ENCODE data around the gene DHCR7. TPM values are rescaled to one million over a fixed set of nuclear protein-coding genes. Genes with fewer than 3 reads are reported as not detected.

DHCR7 gene
- total and polyA plus RNA-seq, 12 donors, result 31.8 to 904 (median 85.3) TPM

DNA sequence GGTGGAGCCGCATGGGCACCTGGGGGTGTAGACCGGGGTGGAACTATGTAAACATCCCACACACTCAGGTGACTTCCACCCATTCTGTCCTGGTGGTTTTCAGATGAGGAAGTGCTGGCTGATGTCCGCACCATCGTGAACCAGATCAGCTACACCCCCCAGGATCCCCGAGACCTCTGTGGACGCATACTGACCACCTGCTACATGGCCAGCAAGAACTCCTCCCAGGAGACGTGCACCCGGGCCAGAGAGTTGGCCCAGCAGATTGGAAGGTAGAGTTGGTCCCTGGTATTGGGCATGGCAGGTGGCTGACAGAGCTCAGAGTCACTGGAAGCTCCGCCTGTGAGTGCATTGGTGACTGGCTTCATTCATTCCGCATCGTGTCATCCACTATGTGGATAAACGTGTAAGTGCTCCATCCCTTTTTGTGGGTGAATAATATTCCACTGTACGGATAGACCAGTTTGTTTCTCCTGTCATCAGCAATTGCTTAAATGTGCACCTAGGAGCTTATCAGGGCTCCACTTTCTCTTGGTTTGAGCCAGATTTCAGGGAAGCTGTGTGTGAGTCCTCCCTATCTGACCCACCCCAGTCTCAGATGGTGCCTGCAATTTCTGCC is 34.7 kb upstream of the DHCR7 start:
- Histone ChIP-seq H3K27me3 (no peaks in the 10 kb centered on the region), H3K4me1 (replicated peaks in 1 of 2) (no peaks in the 10 kb centered on the region), H3K9me3 (replicated peaks in 1 of 3) (no peaks in the 10 kb centered on the region), H3K36me3 (replicated peaks in 1 of 2) (peaks cover 0 to 68% of the 10 kb centered on the region in 2 donors), H3K4me3 (no peak overlapping the region), H3K27ac (no peak overlapping the region)
- TF ChIP-seq POLR2A (IDR thresholded peaks at IDR 0.05) (no peak), CTCF (IDR thresholded peaks at IDR 0.05) (no peak)
- 93 to 99% (median 96%) methylated on average over 9 to 13 of the region's 13 CpGs for WGBS, 4 donors
- intact Hi-C loops (cut with DNase I), result no loop called here
- DNase-seq, result no peak

GRCh38 chr11:71482216-71482615 is 34.0 kb upstream of the DHCR7 start:
- H3K27me3 ChIP-seq, result no peaks in the 10 kb centered on the region
- H3K4me3 ChIP-seq, result no peak overlapping the region
- 90 to 99% (median 96%) methylated on average over 8 to 18 of the region's 18 CpGs for WGBS, 4 donors
- no peak overlapping the region for H3K27ac ChIP-seq
- intact Hi-C loops (cut with DNase I), result no loop called here
- H3K4me1 ChIP-seq (replicated peaks in 1 of 2), result no peaks in the 10 kb centered on the region
- H3K36me3 ChIP-seq (replicated peaks in 1 of 2), result peaks cover 0 to 73% of the 10 kb centered on the region in 2 donors
- TF ChIP-seq POLR2A (IDR thresholded peaks at IDR 0.05) (no peak), CTCF (IDR thresholded peaks at IDR 0.05) (no peak)
- no peaks in the 10 kb centered on the region for H3K9me3 ChIP-seq (replicated peaks in 1 of 3)
- no peak for DNase-seq

DNA sequence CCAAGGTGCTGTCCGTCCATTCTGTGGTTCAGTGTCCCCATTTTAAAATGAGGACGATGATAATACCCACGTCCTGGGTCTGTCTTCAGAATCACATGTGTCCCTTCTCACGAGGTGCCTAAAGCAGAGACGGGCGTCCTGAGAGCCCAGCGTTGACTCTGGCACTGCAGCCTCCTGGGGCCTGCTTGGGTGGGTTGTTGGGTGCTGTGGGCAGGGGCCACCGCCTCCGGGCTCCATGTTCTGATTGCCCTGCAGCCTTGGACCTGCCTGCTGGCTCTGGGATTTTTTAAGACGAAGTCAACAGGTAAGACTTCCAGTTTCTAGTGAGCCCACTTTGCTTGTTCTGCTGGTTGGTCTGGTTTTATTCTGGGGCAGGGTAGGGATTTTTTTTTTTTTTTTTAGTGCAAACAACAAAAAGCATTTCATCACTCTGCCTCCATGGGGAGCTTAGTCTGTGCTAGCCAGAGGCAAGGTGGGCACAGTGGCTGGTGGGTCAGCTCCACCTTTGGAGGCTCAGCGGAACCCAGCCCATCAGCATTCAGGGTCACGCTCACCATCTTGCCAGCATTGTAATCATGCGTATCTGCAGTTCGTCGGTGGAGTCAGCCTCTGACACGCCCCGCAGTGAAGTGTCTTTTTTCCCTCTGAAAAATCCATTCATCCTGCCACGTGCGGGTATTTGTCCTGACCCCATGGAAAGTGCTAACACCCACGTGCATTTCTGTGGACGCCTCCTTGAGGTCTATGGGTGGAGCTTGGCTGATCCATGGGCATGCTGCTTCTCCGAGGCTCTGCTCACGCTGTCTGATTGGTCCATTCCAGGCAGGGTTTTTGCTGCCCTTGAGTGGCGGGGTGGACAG is 33.1 kb upstream of the DHCR7 start:
- no peaks in the 10 kb centered on the region for H3K4me1 ChIP-seq (replicated peaks in 1 of 2)
- H3K36me3 ChIP-seq (replicated peaks in 1 of 2), result peaks cover 0 to 80% of the 10 kb centered on the region in 2 donors
- DNase-seq, result no peak
- TF ChIP-seq POLR2A (IDR thresholded peaks at IDR 0.05) (no peak), CTCF (IDR thresholded peaks at IDR 0.05) (no peak)
- no peak overlapping the region for H3K27ac ChIP-seq
- H3K27me3 ChIP-seq, result no peaks in the 10 kb centered on the region
- H3K4me3 ChIP-seq, result no peak overlapping the region
- WGBS, 4 donors, result 87 to 96% (median 91%) methylated on average over 11 to 24 of the region's 24 CpGs
- intact Hi-C loops (cut with DNase I), result no loop called here
- H3K9me3 ChIP-seq (replicated peaks in 1 of 3), result no peaks in the 10 kb centered on the region

DNA sequence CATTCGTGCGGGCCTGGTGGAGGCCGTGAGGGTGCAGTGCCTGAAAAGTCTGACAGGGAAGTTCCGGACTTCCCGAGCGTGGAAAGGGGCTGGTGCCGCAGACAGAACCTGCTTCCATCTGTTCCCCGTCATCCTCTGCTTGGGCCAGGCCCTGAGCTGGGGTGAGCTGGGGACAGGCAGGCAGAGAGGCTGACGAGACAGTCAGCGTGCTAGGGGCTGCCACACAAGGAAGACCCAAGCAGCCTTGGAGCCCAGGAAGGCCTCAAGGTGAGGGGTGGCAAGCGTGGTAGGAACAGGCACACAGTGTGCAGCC is 30.3 kb upstream of the DHCR7 start:
- Histone ChIP-seq H3K4me1 (replicated peaks in 1 of 2) (no peaks in the 10 kb centered on the region), H3K4me3 (no peak overlapping the region), H3K27me3 (no peaks in the 10 kb centered on the region), H3K36me3 (replicated peaks in 1 of 2) (peaks cover 0 to 83% of the 10 kb centered on the region in 2 donors), H3K27ac (no peak overlapping the region), H3K9me3 (replicated peaks in 1 of 3) (no peaks in the 10 kb centered on the region)
- TF ChIP-seq POLR2A (IDR thresholded peaks at IDR 0.05), result no peak
- TF ChIP-seq CTCF (IDR thresholded peaks at IDR 0.05), result no peak
- intact Hi-C loops (cut with DNase I), result no loop called here
- no peak for DNase-seq
- 91 to 97% (median 93%) methylated on average over 9 to 11 of the region's 11 CpGs for WGBS, 4 donors
